SJSA1 (cell line): ENCODE measurements around the gene CTNNB1. TPM values are rescaled to one million over a fixed set of nuclear protein-coding genes. Genes with fewer than 3 reads are reported as not detected.

Experiments
- DNase-seq, 2 experiments: peaks; one replicate each; pipeline ENCODE4 v3.0.0-alpha.2; 2015 to 2020; ENCODE audit warnings: low spot score in 2 of 2, low read depth in 1 of 2
- H3K27ac ChIP-seq: fragments of 250-450 bp; sonication (Bioruptor Pico); 2 replicates; pipeline ENCODE4 v1.5.1; 2020; ENCODE audit warnings: mild to moderate bottlenecking, moderate library complexity
- H3K27me3 ChIP-seq: fragments of 250-450 bp; sonication (Bioruptor Pico); replicated peaks from 2 replicates; pipeline ENCODE4 v1.5.1; 2020; ENCODE audit warnings: mild to moderate bottlenecking, moderate library complexity
- H3K36me3 ChIP-seq: fragments of 250-450 bp; sonication (Bioruptor Pico); 2 replicates; pipeline ENCODE4 v1.5.1; 2020; ENCODE audit warnings: mild to moderate bottlenecking
- H3K4me1 ChIP-seq: fragments of 250-450 bp; sonication (Bioruptor Pico); replicated peaks from 2 replicates; pipeline ENCODE4 v1.6.1; 2021; ENCODE audit warnings: mild to moderate bottlenecking
- H3K4me3 ChIP-seq: fragments of 250-450 bp; sonication (Bioruptor Pico); 2 replicates; pipeline ENCODE4 v1.5.1; 2020; ENCODE audit warnings: mild to moderate bottlenecking
- H3K9me3 ChIP-seq: fragments of 250-450 bp; sonication (Bioruptor Pico); replicated peaks from 2 replicates; pipeline ENCODE4 v1.5.1; 2020; ENCODE audit warnings: mild to moderate bottlenecking
- total RNA-seq: library from RNA; depleted of rRNA; stranded (reverse); fragments of >200 nt; shearing (Covaris generic); gene quantifications from 2 replicates; pipeline ENCODE4 v1.2.3, GENCODE V29; 2014; rRNA removed

Gene CTNNB1
- total RNA-seq: 501 and 574 TPM in 2 replicates

DNA sequence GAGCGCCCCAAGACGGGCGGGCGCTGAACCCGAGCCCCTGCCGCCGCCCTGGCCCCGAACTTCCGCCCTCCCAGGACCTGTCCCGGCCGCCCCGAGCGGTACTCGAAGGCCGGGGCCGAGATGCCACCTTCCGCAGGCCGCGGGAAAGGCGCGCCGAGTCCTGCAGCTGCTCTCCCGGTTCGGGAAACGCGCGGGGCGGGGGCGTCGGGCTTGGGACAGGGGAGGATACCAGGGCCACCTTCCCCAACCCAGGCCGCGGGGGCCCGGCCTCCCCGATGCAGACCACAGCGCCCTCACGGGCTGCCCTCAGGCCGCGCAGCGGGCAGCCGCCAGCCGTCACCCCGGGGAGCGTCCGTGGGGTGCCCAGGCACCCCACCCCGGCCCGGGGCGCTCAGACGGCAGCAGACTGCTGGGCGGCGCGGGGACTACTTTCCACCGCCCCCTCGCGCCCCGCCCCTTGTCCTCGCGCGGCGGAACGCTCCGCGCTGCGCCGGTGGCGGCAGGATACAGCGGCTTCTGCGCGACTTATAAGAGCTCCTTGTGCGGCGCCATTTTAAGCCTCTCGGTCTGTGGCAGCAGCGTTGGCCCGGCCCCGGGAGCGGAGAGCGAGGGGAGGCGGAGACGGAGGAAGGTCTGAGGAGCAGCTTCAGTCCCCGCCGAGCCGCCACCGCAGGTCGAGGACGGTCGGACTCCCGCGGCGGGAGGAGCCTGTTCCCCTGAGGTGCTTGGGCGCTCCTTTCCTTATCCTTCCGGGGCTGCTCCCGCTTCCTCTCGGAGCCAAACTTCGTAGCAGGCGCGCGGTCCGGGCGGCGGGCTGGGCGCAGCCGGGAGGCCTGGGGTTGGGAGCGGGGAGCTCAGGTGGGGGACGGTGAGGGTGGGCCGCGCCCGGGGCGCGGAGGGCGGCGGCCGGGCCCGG is at the start of gene CTNNB1:
Gene CTNNB1 (plus strand): TSS at position 556 of the 916 bp plus-strand sequence. CDS start 24,564 bp downstream, outside the sequence.
- no peaks in the 10 kb centered on the region for H3K9me3 ChIP-seq
- DNase-seq: peak; percentile 84 to 94
- peak within 1 kb of the TSS; percentile 95 for H3K4me3 ChIP-seq

DNA sequence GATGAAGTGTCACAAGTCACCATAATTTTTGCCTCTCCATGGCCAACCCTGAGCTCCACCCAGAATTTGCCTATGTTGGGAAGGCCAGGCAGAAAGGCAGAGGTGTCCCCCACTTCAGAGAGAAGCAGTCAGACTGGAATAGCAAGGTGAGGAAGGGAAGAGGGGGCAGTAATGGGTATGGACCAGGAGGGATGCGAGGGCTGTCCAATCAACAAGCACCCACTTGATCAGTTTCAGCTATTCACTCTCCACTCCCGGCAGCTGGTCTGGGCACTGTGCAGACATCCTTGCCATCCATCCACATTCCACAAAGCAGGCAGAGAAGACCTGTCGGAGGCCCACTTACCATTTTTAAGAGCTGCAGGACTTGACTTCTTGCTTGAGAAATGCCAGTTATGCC is 43.5 kb upstream of the CTNNB1 start:
- Histone ChIP-seq H3K4me1 (peaks cover 5% of the 10 kb centered on the region; the same call in 1 of the 2 replicates), H3K27ac (no peak overlapping the region), H3K9me3 (no peaks in the 10 kb centered on the region), H3K36me3 (no peaks in the 10 kb centered on the region), H3K27me3 (no peaks in the 10 kb centered on the region), H3K4me3 (no peak overlapping the region)
- no peak for DNase-seq

More for the DNA sequence above, at the start of gene CTNNB1:
- H3K4me1 ChIP-seq: peaks cover 27% of the 10 kb centered on the region
- H3K27ac ChIP-seq: peak within 1 kb of the TSS; percentile 95
- H3K27me3 ChIP-seq: 0 out of 2 replicates have a peak, but pooled peaks cover 3% of the 10 kb centered on the region
- H3K36me3 ChIP-seq: peaks cover 13% of the 10 kb centered on the region

DNA sequence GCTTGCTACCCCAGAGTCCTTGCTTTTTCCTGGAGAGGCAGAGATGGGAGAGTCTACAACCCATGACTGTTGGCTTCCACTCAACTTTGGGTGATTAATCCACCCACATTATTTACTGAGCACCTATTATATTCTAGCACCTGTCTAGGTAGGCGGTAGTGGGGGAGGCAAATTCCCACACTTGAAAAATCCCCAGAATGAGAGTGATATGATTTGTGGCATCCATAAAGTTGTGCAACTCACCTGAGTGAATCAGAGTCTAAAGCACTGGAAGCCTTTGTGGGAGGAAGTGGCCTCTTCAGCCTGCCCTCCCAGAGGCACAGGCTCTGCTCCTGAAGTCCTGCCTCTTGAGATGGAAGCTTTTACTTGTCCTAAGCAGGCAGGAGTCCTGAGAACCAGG is 40.4 kb upstream of the CTNNB1 start:
- DNase-seq: no peak

DNA sequence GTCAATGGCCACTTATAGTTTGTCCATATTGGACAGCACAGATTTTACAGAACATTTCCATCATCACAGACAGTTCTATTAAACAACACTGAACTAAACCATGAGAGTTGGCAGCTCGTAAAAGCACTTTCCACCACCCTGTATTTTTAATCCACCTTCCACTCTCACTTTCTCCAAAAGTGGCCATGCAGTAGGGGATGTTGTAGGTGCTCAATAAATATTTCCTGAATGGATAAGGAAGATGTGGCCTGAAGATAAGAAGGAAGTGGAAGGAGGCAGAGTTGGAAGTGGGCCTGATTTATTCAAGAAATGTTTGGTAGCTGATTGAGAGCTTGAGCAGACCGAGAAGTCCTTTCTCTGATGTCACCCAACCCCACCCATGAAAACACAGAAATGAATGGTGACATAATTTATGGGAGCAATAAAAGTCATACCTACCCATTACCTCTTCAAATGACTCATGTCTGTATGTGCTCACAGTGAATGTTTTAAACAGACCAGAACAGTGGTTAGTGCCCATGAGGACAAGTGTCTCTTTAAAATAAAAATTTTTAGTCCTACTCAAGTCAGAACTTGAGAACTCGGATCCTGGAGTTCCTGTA is 39.6 kb upstream of the CTNNB1 start:
- Histone ChIP-seq H3K4me3 (no peak overlapping the region), H3K27me3 (no peaks in the 10 kb centered on the region), H3K27ac (no peak overlapping the region), H3K36me3 (no peaks in the 10 kb centered on the region), H3K4me1 (peaks cover 27% of the 10 kb centered on the region), H3K9me3 (no peaks in the 10 kb centered on the region)
- DNase-seq: no peak

More for the DNA sequence above, 40.4 kb upstream of the CTNNB1 start:
- no peaks in the 10 kb centered on the region for H3K36me3 ChIP-seq
- no peaks in the 10 kb centered on the region for H3K27me3 ChIP-seq
- no peak overlapping the region for H3K4me3 ChIP-seq
- peaks cover 25% of the 10 kb centered on the region for H3K4me1 ChIP-seq
- no peak overlapping the region for H3K27ac ChIP-seq
- no peaks in the 10 kb centered on the region for H3K9me3 ChIP-seq

DNA sequence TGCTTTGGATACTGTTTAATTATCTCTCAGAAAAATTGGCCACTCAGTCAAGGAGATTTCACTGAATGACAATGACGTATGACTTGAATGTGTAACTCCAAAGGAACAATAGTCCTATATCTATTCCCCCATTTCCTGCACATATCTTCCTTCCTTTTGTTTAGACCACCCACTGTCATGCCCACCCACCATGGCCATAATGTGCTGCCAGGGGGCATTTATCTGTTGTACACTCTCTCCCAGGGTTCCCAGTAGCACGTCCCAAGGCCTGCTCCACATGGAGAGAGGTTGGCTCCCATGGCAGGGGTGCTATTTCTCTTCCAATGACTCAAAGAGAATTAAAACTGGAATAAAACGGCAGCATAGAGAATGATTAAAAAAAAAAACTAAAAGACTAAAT is 36.8 kb upstream of the CTNNB1 start:
- Histone ChIP-seq H3K27me3 (no peaks in the 10 kb centered on the region), H3K4me1 (peaks cover 30% of the 10 kb centered on the region), H3K36me3 (no peaks in the 10 kb centered on the region), H3K9me3 (no peaks in the 10 kb centered on the region), H3K27ac (peak overlapping the region; percentile 56), H3K4me3 (no peak overlapping the region)
- peak; percentile 67 to 74 for DNase-seq

DNA sequence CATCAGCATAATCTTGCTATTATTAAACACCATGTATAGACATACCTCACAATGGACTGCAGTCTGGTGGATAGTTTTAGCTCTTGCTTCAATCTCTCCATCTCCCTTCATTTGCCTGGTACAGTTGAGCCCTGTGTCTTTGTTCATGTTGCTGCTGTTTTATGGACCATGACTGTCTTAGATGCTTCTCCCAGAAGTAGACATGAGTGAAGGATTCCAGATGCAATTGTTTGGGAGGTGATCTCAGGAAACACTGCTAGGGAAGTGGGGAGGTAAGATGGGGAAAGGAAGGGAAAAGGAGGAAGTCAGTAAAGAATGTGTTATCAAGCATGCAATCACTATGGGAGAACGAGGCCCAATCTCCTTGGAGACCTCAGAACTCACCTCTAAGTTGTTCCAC is 36.3 kb upstream of the CTNNB1 start:
- peaks cover 30% of the 10 kb centered on the region for H3K4me1 ChIP-seq
- DNase-seq: no peak

DNA sequence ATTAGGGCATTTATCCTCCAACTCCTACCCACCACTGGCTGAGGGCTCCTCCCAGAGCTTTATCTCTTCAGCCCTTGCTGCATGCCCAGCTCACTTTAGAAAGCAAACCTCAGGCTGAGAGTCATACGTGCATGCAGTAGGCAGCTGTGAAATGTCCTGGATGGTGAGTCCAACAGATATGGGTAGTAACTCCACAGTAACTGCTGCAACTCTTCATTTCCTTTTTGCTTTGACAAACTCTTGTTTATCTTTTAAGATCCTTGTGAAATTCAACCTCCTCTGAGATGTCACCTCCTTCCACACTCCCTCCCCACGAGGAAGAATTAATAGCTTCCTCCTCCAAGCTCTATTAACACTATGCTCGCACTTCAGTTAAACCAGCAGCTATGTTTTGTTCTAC is 35.9 kb upstream of the CTNNB1 start:
- Histone ChIP-seq H3K36me3 (no peaks in the 10 kb centered on the region), H3K9me3 (no peaks in the 10 kb centered on the region), H3K27me3 (no peaks in the 10 kb centered on the region), H3K4me3 (no peak overlapping the region), H3K4me1 (peaks cover 30% of the 10 kb centered on the region), H3K27ac (peak overlapping the region; percentile 56; the same call in 1 of the 2 replicates)
- no peak for DNase-seq

More for the DNA sequence above, 36.3 kb upstream of the CTNNB1 start:
- no peaks in the 10 kb centered on the region for H3K9me3 ChIP-seq
- H3K36me3 ChIP-seq: no peaks in the 10 kb centered on the region
- H3K27me3 ChIP-seq: no peaks in the 10 kb centered on the region
- peak overlapping the region; percentile 56 for H3K27ac ChIP-seq
- no peak overlapping the region for H3K4me3 ChIP-seq

DNA sequence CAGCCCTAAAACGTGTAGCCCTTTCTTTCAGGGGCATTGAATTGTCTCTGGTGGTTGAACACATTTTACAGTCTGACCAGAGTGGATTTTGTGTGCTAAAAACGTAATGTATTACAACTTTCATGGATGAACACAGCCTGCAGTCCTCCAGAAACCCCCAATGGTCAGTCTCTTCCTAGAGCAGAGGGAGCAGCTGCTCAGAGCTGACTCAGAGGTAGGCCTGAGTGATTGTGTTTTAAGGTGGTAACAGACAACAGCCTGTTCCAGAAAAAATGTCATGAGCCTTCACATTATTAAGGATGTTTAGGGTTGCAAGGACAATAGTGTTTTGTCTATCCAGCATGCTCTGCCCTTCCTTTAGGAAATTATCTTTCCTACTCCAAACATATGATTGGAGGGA is 34.5 kb upstream of the CTNNB1 start:
- Histone ChIP-seq H3K27ac (no peak overlapping the region), H3K36me3 (no peaks in the 10 kb centered on the region), H3K27me3 (no peaks in the 10 kb centered on the region), H3K4me3 (no peak overlapping the region), H3K4me1 (peaks cover 26% of the 10 kb centered on the region), H3K9me3 (no peaks in the 10 kb centered on the region)
- no peak for DNase-seq

DNA sequence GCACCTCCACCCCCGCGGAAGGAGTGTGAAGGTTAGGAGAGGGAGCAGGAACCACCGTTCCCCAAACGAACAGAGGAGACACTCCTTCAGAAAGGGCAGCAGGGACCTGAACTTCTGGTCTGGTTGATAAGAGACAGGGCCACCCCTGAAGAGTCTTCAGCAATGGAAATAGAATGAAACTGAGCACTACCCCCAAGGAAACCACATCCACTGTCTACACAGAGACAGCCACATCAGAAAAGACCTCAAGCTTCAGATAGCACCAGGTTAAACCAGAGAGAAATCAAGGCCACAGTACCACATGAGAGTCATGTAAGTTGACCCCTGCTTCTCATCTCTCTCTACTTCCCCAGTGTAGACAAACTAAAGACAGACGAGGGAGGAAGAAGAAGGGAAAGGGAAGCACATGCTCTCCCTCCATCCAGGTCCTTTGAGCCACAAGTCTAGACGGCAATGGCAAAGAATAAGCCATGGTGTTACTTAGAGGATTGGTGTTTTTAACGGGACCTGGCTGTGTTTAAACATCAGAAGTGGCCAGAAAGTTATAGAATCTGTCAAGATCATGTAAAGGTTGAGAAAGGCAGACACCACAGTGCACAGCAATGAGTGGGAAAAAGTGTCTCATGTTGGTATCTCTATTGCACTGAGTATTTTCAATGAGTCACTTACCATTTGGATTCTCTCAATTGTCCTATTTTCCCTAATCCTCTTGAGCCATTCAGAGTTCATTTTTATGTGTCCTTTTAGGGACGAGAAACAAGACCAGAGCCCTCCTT is 31.4 kb upstream of the CTNNB1 start:
- peaks cover 14% of the 10 kb centered on the region for H3K4me1 ChIP-seq
- no peak overlapping the region for H3K27ac ChIP-seq
- no peaks in the 10 kb centered on the region for H3K9me3 ChIP-seq
- no peak for DNase-seq
- H3K4me3 ChIP-seq: no peak overlapping the region
- H3K27me3 ChIP-seq: no peaks in the 10 kb centered on the region
- H3K36me3 ChIP-seq: no peaks in the 10 kb centered on the region

DNA sequence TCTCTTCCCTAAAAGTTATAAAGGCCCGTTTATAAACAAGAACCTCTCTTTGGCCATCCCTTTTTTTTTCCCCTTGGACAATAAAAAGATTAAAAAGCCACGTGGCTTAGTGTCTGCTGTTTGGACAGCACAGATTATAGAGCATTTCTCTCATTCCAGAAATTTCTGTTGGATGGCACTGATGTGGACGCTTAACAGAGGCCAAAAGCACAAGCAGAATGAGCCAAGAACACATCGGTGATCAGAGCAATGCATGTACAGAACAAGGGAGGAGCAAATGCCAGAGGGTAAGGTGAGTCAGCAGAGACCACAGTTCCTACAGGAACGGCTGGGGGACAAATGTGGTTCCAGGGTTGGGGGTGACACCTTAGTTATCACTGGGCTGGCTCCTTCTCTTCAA is 30.3 kb upstream of the CTNNB1 start:
- Histone ChIP-seq H3K9me3 (no peaks in the 10 kb centered on the region), H3K27ac (no peak overlapping the region), H3K4me1 (peaks cover 6% of the 10 kb centered on the region)

DNA sequence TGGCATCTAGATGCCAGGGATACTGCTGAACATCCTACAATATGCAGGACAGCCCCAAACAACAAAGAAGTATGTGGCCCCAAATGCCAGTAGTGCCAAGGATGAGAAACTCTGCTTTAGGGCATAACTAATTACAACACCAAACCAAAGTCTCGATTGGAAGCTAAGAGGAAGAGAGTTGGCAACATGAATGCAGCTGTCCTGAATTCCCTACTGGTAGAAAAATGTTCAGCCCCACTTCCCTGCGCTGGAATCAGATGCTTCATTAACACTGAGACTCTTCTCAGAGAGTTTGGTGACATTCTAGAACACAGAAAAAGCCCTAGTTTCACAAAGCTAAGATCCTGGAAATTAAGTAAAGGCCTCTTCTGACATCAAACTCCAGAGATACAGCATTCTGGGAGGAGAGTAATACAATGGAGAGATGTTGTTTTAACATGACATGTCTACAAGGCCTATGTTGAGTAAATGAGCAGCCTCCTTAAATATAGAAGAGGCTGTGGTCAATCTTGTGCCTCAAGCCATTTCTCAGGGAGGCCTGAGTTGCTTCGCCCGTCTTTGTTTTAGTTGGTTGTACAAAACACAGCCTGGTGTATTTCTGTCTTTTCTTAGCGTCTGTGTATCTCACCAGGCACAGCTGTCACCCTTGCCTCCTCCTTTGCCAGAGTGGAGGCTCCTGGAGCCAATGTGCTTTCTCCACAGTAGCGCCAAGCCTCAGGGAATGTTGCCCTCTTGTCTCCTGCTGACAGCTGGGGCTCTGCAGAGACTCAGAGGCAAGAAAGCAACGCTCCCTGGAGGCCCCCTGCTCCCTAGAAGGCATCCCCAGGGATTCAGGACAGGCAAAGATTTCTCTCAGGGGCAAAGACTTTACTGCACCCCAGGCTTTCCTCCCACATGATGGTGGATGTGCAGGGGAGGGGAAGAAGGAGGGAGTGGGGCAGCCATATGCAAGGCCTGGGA is 25.1 kb upstream of the CTNNB1 start:
- no peaks in the 10 kb centered on the region for H3K36me3 ChIP-seq
- H3K27me3 ChIP-seq: no peaks in the 10 kb centered on the region
- H3K9me3 ChIP-seq: no peaks in the 10 kb centered on the region
- DNase-seq: no peak
- H3K4me1 ChIP-seq: peaks cover 7% of the 10 kb centered on the region; the same call in 1 of the 2 replicates
- H3K27ac ChIP-seq: no peak overlapping the region
- no peak overlapping the region for H3K4me3 ChIP-seq

More for the DNA sequence above, 30.3 kb upstream of the CTNNB1 start:
- no peak overlapping the region for H3K4me3 ChIP-seq
- no peaks in the 10 kb centered on the region for H3K27me3 ChIP-seq
- no peaks in the 10 kb centered on the region for H3K36me3 ChIP-seq
- DNase-seq: no peak

DNA sequence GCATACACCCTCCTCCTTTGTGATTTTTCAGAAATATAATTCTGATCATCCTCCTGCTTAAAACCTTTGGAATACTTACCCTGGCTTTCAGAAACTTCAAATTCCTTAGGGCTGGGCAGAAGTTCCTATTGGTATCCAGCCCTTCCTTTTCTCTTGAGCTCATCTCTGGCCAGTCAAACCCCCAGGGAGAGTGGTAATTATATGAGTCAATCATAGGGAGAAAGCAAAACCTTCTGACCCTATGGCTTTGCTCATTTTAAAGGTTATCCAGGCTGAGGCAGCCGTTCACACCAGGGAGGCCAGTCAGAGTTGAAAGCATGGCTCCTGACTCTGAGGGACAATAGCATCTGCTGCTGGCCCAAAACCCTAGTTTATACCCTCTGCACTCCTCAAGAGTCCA is 23.9 kb upstream of the CTNNB1 start:
- no peak for DNase-seq

More for the DNA sequence above, 23.9 kb upstream of the CTNNB1 start:
- Histone ChIP-seq H3K9me3 (no peaks in the 10 kb centered on the region), H3K4me1 (peaks cover 7% of the 10 kb centered on the region; the same call in 1 of the 2 replicates), H3K27me3 (no peaks in the 10 kb centered on the region), H3K4me3 (no peak overlapping the region), H3K27ac (no peak overlapping the region), H3K36me3 (no peaks in the 10 kb centered on the region)
